HT1080 (cell line): ENCODE measurements around the gene BMP2K. TPM values are rescaled to one million over a fixed set of nuclear protein-coding genes. Genes with fewer than 3 reads are reported as not detected.

Experiments
- DNase-seq: peaks from one replicate; pipeline ENCODE4 v3.0.0-alpha.2; 2015; ENCODE audit warnings: low read depth
- total RNA-seq: library from RNA; depleted of rRNA; stranded (reverse); fragments of >200 nt; shearing (Covaris generic); gene quantifications from 2 replicates; pipeline ENCODE4 v1.2.3, GENCODE V29; 2014

Gene BMP2K
- total RNA-seq, 1 experiment from 2014 or later, result 35.6 TPM

- DNase-seq, result no peak
Observed at GRCh38 chr4:78763763-78764387, 12.3 kb upstream of the BMP2K start.

GRCh38 chr4:78764498-78764961 is 11.6 kb upstream of the BMP2K start:
- peak; percentile 61 for DNase-seq

- DNase-seq, result no peak
Observed at GRCh38 chr4:78765432-78766006, 10.6 kb upstream of the BMP2K start.

GRCh38 chr4:78766026-78766425 is 10.1 kb upstream of the BMP2K start:
- no peak for DNase-seq

GRCh38 chr4:78766650-78767049 is 9.5 kb upstream of the BMP2K start:
- DNase-seq, result no peak

- DNase-seq, result no peak
Observed at GRCh38 chr4:78767350-78767749, 8.8 kb upstream of the BMP2K start.

- DNase-seq, result peak; percentile 40
Observed at GRCh38 chr4:78768452-78769180, 7.5 kb upstream of the BMP2K start.

GRCh38 chr4:78770091-78770642 is 6.0 kb upstream of the BMP2K start:
- DNase-seq, result no peak

- no peak for DNase-seq
Observed at GRCh38 chr4:78772526-78773091, 3.5 kb upstream of the BMP2K start.

GRCh38 chr4:78774417-78774816 is 1.7 kb upstream of the BMP2K start:
- no peak for DNase-seq

- peak; percentile 75 for DNase-seq
Observed at GRCh38 chr4:78775303-78776078, 659 bp upstream of the BMP2K start.

- DNase-seq, result peak; percentile 83
Observed at GRCh38 chr4:78776729-78777575, 802 bp downstream of the BMP2K start.

- no peak for DNase-seq
Observed at GRCh38 chr4:78777576-78777940, 1.4 kb downstream of the BMP2K start.

GRCh38 chr4:78778530-78778929 is 2.4 kb downstream of the BMP2K start:
- DNase-seq, result no peak

GRCh38 chr4:78779280-78779679 is 3.1 kb downstream of the BMP2K start:
- DNase-seq, result no peak

- no peak for DNase-seq
Observed at GRCh38 chr4:78780093-78780492, 3.9 kb downstream of the BMP2K start.

GRCh38 chr4:78781139-78781538 is 5.0 kb downstream of the BMP2K start:
- no peak for DNase-seq

GRCh38 chr4:78781924-78782323 is 5.8 kb downstream of the BMP2K start:
- no peak for DNase-seq

GRCh38 chr4:78784236-78784865 is 8.2 kb downstream of the BMP2K start:
- DNase-seq, result peak; percentile 51
